GM12878 (cell line): Measurements from ENCODE around the gene SETD2.
"Not testable (repeated sequence)": the region's sequence is repeated elsewhere in the genome, so short reads cannot be mapped to it uniquely, and the experiment has no call there.

Experiments
- PAX5 ChIP-seq: IDR thresholded peaks from 2 replicates; pipeline ENCODE4 v1.6.1; 2011; ENCODE audit warnings: low read depth, low read length, borderline replicate concordance
- POLR2A ChIP-seq: IDR thresholded peaks from 2 replicates; pipeline ENCODE4 v1.6.1; 2011; ENCODE audit warnings: low read depth, mild to moderate bottlenecking, low read length
- SRF ChIP-seq, 2 experiments: IDR thresholded peaks; 2 replicates each; pipeline ENCODE4 v1.6.1; 2011; ENCODE audit warnings: low read depth in 2 of 2, low read length in 2 of 2, mild to moderate bottlenecking in 1 of 2, moderate library complexity in 1 of 2
- TF ChIP-seq, protein P1 (sequence below), 3 experiments: IDR thresholded peaks in 2 of 3; conservative IDR thresholded peaks in 1 of 3; 2 replicates each; pipeline ENCODE4 v1.5.1; 2011; ENCODE audit warnings: low read depth in 3 of 3, low read length in 3 of 3, mild to moderate bottlenecking in 3 of 3, control low read depth in 2 of 3, moderate library complexity in 2 of 3, inconsistent platforms in 1 of 3, mixed read lengths in 1 of 3; ENCODE audit not compliant: control insufficient read depth in 2 of 3, insufficient read depth in 1 of 3; ENCODE audit errors: extremely low read depth in 1 of 3

DNA sequence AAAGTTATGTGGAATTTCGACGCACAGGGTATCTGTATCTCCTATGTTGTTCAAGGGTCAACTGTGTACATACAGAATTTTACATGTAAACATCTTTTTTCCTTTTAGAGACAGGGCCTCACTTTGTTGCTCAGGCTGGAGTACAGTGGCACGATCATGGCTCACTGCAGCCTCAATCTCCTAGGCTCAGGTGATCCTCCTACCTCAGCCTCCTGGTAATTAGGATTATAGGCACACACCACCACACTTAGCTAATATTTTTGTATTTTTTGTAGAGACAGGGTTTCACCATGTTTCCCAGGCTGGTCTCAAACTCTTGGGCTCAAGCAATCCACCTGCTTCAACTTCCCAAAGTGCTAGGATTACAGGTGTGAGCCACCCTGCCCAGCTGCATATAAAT is 97.7 kb downstream of the SETD2 start:
- TF ChIP-seq POLR2A; PAX5; SRF (IDR thresholded peaks at IDR 0.05; ENCODE audit: low read depth in 2 of 2, low read length in 2 of 2): not testable (repeated sequence)
- TF ChIP-seq, protein P1, sequence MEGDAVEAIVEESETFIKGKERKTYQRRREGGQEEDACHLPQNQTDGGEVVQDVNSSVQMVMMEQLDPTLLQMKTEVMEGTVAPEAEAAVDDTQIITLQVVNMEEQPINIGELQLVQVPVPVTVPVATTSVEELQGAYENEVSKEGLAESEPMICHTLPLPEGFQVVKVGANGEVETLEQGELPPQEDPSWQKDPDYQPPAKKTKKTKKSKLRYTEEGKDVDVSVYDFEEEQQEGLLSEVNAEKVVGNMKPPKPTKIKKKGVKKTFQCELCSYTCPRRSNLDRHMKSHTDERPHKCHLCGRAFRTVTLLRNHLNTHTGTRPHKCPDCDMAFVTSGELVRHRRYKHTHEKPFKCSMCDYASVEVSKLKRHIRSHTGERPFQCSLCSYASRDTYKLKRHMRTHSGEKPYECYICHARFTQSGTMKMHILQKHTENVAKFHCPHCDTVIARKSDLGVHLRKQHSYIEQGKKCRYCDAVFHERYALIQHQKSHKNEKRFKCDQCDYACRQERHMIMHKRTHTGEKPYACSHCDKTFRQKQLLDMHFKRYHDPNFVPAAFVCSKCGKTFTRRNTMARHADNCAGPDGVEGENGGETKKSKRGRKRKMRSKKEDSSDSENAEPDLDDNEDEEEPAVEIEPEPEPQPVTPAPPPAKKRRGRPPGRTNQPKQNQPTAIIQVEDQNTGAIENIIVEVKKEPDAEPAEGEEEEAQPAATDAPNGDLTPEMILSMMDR (IDR thresholded peaks at IDR 0.05 in 2 of 3, conservative IDR thresholded peaks at IDR 0.05 in 1 of 3; ENCODE audit: control insufficient read depth in 2 of 3, extremely low read depth in 1 of 3, insufficient read depth in 1 of 3, low read depth in 3 of 3, low read length in 3 of 3) = not testable (repeated sequence)
